Measurements from ENCODE around the gene ABHD16A.

Gene ABHD16A

DNA sequence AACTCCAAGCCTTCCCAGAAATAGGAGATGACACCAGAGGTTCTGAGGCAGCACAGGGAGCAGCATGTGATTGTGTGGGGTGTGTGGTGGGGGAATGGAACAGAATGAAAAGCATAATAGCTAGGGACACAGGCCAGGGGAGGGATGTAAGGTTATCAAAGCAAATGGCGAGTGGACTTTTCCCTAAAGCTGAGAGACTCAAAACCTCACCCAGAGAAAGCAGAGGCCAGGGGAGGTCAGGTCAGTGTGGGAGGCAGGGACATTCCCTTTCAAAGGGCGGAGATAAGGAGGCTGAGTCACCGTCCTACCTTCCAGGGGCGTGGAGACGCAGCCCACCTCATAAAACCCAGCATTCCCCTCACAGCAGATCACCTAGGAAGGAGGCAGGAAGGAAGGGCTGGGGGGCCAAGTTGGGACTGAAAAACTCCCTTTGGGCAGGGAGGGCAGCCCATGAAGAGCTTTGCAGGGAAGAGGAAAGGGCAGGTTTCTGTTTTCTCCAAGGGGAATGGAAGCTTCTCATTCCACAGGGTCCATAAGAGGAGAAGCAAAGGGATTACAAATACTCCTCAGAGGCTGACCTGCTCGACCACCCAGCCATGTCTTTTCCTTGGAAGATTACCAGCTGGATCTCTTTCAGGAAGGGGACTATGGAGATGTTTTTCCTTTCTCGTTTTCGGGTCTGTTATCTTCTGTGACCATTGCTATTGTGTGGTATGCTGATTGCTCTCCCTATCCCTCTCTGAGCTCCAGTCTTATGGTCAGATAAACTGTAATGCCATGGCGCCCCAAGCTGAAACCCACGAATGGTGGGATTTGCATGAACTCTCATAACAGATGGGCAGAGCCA, 12.7 kb downstream of the ABHD16A start:
- DNase-seq (ENCODE audit: low read depth in 2 of 2) = no peak

DNA sequence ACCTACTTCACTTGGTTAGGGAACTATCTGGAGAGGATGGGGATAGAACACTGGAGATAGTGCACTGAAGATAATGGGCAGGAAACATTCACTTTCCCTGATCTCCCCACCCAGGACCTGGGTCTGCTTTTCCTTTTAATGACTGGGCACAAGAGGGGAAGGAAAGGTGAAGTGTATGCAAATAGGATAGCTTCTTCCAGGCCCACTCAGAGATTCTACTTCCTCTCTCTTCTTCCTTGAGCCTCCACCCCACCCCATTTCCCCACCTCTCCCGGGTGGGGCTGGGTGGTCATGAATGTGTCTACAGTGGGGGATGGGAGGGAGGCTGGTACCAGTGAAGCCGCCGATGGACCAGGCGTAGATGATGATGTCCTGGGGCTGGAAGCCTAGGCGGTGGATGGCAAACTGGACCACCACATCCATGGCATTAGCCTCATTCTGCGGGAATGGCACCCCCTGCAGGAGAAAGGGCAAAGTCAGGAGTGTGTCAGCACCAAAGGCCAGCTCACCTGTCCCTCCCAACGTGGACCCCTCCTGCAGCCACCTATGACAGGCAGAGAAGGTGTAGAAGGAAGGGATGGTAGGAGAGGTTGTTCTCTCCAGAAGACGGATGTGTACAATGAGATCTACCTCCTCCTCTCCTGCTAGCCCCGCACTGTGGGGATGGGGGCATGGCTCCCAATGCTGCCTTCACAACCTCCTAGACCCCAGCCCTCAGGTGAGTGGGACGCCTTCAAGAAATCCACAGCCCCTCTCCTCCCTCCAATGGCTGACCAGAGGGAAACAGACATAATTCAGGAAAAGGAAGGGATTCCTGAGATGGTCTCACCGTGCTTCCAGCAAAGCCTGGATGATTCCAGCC, 13.6 kb downstream of the ABHD16A start:
- DNase-seq (ENCODE audit: low read depth in 2 of 2) = no peak

DNA sequence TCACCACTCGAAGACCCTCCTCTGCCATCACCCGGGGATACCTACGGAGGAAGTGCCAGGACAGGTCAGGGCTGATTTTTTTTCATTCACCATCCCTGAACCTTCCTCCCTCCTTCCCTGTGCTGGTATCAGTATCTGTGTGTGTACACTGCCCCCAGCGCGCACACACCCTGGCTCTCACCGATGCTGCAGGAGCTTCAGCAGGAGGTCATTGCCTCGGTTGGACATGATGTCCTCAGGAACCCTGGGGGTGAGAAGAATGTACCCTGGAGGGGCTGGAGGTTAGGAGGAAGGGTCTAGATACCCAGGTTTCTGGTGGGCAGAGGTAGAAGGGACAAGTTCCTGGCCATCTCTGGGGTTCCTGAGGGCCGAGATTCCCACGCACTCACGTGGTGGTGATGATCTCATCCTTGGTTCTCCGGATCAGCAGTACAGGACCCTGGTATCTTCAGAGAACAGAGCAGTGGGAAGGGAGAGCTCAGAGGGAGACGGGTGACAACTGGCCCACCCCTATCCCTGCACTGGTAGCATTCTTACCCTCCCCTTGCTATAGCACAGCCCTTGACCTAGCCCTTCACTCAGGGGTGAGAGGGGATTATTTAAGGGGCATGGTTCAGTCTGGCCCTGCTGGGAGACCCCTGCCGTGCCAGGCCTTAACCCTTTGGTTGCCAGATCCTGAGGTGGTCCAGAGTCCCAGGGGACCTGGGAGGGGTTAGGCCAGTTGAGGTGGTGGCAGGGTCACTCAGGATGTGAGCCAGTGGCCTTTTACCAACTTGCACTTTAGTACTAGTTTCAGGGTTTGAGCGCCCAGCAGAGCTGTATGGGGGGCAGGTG, 15.0 kb downstream of the ABHD16A start:
- no peak for DNase-seq (ENCODE audit: low read depth in 2 of 2)

DNA sequence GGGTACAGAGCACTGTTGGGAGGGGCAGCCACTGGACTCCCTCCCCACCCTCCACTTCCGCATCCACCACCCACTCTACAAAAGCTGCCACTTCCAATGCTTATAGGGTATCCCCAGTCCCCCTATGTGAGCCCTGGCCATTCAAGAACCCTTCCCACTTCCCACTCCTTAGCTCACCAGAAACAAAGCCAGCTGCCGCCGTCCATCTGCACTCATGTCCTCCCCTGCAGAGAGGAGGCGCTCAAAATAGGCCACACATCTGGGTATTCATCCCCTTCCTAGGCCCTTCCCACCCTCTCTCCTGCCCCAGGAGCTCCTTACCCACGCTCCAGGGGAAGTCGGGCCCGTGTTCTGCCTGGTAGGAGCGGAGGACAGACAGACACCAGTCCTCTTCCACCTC, 15.8 kb downstream of the ABHD16A start:
- DNase-seq (ENCODE audit: low read depth in 2 of 2) = no peak

DNA sequence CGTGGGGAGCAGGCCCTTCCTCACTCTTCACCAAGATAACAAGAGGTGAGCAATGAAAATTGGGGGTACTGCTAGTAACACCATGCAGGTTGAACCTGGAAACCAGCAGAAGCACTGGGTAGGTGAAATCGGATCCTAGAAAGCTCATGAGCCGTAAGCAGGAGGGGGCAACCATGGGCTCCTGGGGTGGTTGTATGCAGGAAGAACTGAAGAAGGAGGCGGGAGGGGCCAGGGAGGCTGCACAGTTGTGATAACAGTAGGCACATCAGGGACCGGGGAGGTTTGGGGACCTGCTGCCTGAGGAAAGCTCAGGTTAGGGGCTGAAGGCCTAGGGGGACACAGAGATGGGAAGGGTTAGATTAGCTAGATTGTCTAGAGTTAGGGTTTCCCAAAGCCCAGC, 16.6 kb downstream of the ABHD16A start:
- no peak for DNase-seq (ENCODE audit: low read depth in 2 of 2)

DNA sequence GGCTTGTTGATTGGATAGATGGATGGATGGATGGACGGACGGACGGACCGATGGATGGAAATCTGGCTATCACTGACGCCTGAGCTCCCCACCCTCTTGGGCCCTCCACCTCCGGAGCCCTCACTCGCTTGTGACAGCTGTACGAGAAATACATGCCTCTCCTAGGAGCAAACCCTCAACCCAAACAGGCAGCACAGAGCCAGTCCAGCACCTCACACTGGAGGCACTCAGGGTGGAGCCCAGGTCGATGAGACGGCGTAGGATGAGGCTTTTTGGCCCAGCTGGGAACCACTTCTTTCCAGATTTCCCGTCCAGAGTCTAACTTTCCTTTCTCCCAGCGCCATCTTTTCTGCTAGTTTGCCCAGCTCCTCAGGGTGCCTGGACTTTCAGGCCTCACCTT, 19.5 kb downstream of the ABHD16A start:
- no peak for DNase-seq (ENCODE audit: low read depth in 2 of 2)

DNA sequence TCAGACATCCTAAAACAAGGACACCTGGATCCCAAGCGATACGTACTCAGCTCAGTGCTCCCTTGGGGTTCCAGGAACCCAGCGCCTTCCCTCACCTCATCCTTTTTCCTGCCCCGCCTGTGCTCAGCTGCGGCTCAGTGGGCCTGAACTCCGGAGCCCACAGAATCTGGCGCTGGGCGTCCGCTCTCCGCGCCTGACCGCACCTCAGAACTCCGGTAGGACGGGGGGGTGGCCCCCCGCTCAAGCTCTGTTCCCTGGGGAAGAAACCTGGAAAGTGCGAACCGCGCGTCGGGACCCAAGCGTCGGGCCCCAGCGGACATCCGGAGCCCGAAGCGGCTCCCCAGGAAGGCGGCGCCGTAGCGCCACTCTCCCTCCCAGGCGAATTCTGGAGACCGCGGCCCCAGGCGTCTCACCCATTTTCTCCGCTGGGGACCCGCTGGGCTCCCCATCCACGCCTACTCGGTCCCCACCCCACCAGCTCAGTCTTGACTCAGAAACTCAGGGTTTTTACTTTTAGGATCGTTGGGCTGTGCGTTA, 21.9 kb downstream of the ABHD16A start:
- peak in 1 of 2 donors; percentile 37 for DNase-seq (ENCODE audit: low read depth in 2 of 2)

DNA sequence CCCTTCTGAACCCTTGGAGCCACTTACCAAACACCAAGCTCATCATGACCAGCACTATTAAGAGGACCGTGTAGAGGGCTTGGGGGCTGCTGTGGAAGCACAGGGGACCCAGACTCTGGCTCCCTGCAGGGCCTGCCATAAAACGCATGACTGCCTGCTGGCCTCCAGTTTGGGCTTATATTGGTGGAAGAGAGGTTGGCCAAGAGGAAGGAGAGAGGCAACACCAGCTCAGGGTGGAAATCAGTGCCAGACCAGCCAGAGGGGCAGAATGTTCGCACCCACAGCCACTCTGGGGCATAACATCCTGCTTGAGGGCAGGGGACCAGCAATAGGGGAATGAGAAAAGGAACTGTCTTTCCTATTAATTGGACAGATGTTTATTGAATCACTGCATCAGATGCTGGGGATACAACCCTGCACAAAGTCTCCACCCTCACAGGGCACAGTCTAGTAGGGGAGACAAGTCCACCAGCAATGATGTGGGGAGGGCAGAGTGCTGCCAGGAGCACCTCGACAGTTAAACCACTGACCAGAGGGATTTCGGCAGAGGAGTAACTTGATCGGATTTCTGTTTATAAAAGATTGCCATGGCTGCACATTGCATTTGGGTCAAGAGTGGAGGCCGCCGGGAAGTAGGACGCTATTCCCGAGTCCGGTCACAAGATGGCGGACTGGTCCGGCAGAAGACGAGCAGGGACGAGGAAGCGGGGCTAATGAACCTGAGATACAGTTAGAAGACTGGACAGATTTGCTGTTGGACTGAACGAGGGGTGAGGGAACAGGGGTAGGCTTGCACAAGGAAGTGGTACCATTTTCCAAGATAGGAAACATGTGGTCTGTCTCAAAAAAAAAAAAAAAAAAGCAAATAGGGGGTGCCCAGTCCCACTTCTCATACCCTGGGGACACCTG, 22.6 kb downstream of the ABHD16A start, which contains the start of gene LY6G5C:
Gene LY6G5C (minus strand): TSS at position 842 of the 909 bp plus-strand sequence. CDS start 694 bp downstream, at position 148.
- DNase-seq (ENCODE audit: low read depth in 2 of 2) = peak in 1 of 2 donors; percentile 39

DNA sequence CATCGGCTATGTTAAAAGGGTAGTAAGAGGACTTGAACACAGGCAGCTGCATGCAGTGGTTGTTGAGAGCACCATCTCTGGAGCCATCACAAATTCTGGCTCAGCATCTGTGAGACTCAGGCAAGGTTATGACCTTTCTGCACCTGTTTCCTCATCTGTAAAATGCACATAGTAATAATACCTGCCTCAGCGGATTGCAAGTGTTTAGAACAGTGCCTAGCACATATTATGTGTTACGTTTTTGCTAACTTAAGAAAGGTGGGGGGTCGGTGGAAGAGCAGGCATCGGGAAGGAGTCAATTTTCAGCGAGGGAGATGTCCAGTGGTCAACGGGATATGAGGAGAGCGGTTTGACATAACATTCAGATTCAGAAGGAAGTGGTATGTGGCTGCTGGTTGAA, 25.2 kb downstream of the ABHD16A start:
- no peak for DNase-seq (ENCODE audit: low read depth in 2 of 2)

DNA sequence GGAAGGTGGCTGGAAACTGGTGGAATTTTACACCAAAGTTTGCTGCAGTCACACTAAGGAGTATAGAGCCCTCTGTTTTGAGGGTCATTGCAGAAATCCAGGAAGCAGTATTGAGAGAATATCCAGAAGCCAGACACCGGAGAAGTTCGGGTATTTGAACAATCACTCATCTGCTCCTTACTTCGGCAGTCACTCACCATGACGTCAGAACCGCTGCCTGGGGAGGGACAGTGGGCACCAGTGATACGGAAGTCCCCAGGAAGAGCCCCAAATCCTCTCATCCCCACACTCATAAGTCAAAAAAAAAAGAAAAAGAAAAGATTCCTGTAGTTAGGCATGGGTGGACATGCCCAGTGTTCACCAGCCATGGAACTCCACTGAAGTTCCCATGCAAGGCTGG, 26.2 kb downstream of the ABHD16A start:
- no peak for DNase-seq (ENCODE audit: low read depth in 2 of 2)

DNA sequence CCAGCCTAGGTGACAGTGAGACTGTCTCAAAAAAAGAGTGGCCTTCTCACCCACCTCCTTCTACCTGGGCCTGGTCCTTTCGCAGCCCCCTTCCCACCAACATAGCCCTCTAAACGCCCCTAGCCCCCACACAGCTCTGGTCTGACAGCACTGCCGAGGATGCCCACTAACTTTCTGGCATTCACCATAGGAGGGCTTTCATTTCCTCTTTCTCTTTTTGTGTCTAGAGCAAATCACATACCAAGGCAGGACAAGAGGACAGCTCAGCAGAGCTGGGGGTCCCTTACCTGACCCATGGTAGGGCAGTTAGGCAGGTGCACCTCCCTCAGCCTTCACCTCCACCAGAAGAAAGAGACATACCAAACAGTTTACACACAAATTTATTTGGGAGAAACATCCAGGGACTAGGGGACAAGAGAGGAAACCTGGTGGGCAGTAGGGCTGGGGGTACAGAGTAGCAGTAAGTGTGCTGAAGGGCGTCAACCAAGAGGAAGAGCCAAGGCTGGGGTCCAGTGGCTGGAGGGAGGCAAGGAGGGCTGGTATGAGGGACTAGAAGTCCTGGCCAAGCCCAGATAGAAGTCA, 26.7 kb downstream of the ABHD16A start:
- no peak for DNase-seq (ENCODE audit: low read depth in 2 of 2)

DNA sequence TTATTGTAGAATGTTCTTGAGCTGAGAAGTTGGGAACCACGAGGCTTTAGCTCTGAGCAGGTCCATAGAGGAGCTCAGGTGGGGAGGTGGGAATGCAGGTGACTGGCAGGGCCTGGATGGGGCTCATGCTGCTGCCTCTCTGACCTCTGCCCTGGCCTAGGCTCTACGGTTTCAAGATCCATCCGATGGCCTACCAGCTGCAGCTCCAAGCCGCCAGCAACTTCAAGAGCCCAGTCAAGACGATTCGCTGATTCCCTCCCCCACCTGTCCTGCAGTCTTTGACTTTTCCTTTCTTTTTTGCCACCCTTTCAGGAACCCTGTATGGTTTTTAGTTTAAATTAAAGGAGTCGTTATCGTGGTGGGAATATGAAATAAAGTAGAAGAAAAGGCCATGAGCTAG, 33.4 kb downstream of the ABHD16A start, which contains the start of gene LY6G5B:
Gene LY6G5B (plus strand): TSS at position 301 of the 400 bp plus-strand sequence. CDS start 975 bp downstream, outside the sequence.
- DNase-seq (ENCODE audit: low read depth in 2 of 2) = no peak

DNA sequence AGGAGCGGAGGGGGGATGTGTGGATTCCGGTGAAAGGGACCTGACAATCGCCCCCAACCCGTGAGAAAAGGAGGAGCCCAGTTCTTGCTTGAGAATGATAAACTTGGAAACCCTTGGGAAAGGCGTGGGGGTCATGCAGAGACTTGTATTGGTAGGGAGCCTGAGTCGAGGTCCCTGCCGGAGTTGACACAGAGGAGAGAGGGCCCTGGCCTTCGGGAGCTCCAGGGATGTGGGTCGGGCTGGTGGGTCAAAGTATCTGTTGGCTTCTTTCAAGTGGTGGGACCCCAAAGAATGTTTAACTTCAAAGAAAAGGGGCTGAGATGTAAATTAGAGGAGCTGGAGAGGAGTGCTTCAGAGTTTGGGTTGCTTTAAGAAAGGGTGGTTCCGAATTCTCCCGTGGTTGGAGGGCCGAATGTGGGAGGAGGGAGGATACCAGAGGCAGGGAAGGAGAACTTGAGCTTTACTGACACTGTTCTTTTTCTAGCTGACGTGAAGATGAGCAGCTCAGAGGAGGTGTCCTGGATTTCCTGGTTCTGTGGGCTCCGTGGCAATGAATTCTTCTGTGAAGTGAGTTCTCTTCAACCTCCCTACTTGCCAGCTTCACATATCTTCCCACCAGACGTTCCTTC, 36.7 kb downstream of the ABHD16A start:
- DNase-seq (ENCODE audit: low read depth in 2 of 2) = no peak

DNA sequence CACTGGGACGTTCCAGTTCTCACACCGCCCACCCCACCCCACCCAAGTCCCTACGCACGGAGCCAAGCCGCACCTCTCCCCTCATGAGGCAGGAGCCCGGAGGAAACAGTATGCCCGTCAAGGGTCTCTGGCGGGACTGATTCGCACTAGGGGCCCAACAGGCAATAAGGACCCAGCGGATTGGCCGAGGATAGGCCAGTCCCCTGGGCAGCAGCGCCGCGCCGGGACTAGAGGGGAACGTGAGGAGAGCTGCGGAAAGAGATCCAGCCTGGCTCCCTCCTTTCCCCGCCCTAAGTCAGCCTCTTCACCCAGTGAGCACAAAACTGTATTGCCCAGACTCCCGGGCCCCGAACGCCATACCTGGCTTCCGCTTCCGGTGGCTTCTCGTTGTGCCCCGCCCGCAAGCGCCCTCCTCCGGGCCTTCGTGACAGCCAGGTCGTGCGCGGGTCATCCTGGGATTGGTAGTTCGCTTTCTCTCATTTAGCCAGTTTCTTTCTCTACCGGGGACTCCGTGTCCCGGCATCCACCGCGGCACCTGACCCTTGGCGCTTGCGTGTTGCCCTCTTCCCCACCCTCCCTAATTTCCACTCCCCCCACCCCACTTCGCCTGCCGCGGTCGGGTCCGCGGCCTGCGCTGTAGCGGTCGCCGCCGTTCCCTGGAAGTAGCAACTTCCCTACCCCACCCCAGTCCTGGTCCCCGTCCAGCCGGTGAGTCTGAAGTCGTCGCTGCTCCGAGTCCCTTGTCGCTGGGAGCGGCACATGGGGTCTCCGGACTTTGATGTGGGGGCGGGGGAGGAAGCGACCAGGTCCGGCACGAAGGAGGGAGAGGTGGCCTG, 37.4 kb downstream of the ABHD16A start, which contains the start of gene CSNK2B:
Gene CSNK2B (plus strand): TSS at position 580 of the 836 bp plus-strand sequence. CDS start 752 bp downstream, outside the sequence.
- DNase-seq (ENCODE audit: low read depth in 2 of 2) = peak; percentile 96 to 97

DNA sequence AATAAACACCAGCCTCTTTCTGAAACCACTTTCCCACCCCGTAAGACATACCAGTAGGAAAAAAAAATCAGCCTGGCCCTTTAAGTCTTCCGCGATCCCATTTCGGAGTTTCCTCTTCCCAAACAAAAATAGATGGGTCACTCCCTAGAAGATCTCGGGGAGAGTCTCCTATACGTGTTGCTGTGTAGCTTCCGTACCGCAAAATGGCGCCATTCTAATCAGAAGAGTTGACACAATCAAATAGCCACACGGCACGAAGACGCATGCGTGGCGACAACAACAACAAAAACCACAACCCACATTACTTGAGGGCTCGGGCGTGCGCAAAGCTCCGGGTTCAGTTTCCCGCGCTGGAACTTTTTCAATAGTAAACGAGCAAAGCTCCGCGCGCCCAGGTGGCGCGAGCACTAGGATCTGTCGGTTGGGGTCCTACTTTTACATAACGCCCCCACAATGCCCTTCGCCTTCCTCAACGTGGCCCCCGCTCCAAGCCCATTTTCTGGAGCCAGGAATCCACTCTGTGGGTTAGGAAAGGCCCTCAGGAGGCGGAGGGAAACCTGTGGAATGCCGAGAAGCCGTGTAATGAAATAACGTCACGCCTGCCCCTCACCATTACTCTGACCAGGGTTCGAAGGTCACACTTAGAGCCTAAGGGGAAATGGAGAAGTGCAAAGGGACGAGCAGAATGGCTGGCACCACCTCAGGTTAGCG, 38.2 kb downstream of the ABHD16A start, which contains the start of gene GPANK1:
Gene GPANK1 (minus strand): TSS at position 208 of the 711 bp plus-strand sequence. CDS start 519 bp downstream, outside the sequence.
- DNase-seq (ENCODE audit: low read depth in 2 of 2) = peak; percentile 77 to 83

DNA sequence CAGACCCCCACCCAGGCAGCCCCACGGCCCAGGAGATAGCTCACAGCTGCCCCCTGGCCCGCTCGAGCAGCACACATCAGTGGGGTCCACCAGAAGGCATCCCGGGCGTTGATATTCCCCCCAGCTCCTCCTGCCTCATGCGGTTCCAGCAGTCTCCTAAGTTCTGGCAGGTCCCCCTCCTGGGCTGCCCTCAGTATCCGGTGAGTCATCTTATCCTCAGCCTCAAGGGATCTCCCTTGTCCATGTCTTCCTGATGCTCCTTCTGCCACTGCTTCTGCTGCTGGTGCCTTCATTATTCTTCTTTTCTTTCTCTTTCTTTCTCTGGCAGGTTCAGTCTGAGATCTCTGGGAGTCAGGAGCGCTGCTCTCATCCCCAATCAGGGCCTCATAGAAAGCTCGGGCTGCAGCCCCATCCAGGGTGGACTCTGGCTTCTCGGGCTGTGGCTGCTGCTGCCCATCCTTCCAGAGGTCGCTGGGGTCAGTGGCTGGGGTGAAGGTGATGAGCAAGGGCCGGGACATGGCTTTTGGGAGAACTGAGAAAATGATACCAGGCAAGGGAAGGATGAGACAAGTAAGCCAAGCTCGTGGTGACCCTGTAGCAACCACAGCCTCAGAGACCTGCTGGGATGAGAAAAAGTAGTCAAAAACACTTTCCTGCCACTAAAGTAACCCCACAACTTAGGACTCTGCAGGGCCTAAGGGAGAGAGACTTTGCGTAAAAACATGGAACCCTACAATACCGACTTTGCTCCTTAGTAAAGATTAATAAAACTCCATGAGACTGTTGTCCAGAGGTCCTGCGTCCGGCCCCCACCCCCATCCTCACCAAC, 38.9 kb downstream of the ABHD16A start:
- no peak for DNase-seq (ENCODE audit: low read depth in 2 of 2)
